Measurements from ENCODE around the gene PLXDC1.

PLXDC1 gene

DNA sequence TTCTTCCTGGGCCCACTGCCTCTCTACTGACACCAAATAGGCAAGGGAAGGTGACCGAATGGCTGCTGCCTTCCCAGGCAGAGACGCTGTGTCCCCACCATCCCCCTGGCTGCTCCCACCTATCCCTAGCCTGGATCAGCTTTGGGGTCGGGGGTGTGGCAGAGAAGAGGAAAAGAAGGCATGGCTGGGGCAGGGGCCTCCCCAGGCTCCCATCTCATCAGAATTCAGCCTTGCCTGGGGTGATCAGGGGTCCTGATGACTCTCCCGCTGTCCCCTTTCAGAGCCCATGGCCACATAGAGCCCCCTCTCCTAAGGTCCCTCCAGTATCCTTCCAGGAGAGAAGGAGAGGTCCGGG, 665 bp downstream of the PLXDC1 start:
- no CpG with 5 or more reads among the region's 5 CpGs for WGBS (ENCODE audit: extremely low coverage, insufficient coverage, low lambda C conversion rate)
- Histone ChIP-seq H3K4me1 (ENCODE audit: control insufficient read depth, low read depth, low read length) (peaks cover 2% of the 10 kb centered on the region), H3K36me3 (ENCODE audit: control insufficient read depth, insufficient read depth, low read length) (no peaks in the 10 kb centered on the region), H3K56ac (ENCODE audit: low read length) (peak overlapping the region; percentile 45), H4K8ac (ENCODE audit: low read depth, low read length) (no peak overlapping the region), H2BK15ac (replicated peaks; ENCODE audit: low read depth) (no peak overlapping the region), H4K5ac (ENCODE audit: low read length) (no peak overlapping the region), H3K27me3 (ENCODE audit: insufficient read depth, low read length, poor library complexity) (peaks cover 6% of the 10 kb centered on the region), H3K79me2 (ENCODE audit: control insufficient read depth, insufficient read depth, low read length) (no peaks in the 10 kb centered on the region), H3K27ac (ENCODE audit: low read depth, low read length) (no peak overlapping the region), H3K4me2 (ENCODE audit: low read length) (peak overlapping the region; percentile 15), H3K9ac (ENCODE audit: low read length) (no peak overlapping the region), H2BK5ac (ENCODE audit: low read length) (no peak overlapping the region), H3K18ac (ENCODE audit: low read length) (no peak overlapping the region), H3K23ac (ENCODE audit: low read length) (no peak overlapping the region), H3K79me1 (ENCODE audit: low read length) (no peaks in the 10 kb centered on the region), H2AK5ac (ENCODE audit: low read length) (no peak overlapping the region), H3K4ac (ENCODE audit: low read depth, low read length) (no peak overlapping the region), H2BK120ac (ENCODE audit: low read depth, low read length) (no peak overlapping the region), H3K4me3 (ENCODE audit: low read length) (no peak overlapping the region)
- DNase-seq, result no peak

DNA sequence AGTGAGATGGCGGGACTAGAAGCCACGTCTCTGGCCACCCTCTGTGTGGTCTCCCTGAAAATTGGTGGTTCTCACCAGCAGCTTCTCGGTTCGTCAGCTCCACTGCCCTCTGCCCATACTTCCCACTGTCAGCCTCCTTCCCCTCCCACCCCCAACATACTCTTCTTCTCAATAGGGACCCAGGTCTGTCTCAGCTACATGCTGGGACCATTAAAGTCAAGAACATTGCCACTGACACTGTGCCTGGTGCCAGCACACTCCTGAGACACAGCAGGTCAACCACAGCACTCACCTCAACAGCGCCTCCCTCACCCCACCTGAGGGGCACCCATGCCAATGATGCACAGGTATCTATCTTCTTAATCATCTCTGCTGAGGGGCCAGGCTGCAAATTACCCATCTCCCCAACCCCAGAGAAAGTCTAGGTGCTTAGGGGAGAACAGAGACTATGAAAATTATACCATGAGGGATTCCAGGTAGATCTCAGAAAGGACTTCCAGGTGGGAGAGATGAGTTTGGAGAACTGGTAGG, 1.3 kb downstream of the PLXDC1 start:
- H4K8ac ChIP-seq (ENCODE audit: low read depth, low read length), result no peak overlapping the region
- no peaks in the 10 kb centered on the region for H3K79me2 ChIP-seq (ENCODE audit: control insufficient read depth, insufficient read depth, low read length)
- no peak overlapping the region for H3K18ac ChIP-seq (ENCODE audit: low read length)
- no peaks in the 10 kb centered on the region for H3K79me1 ChIP-seq (ENCODE audit: low read length)
- H2BK5ac ChIP-seq (ENCODE audit: low read length), result no peak overlapping the region
- H3K4me1 ChIP-seq (ENCODE audit: control insufficient read depth, low read depth, low read length), result peaks cover 2% of the 10 kb centered on the region
- H3K4me3 ChIP-seq (ENCODE audit: low read length), result no peak overlapping the region
- no peak overlapping the region for H2AK5ac ChIP-seq (ENCODE audit: low read length)
- H2BK120ac ChIP-seq (ENCODE audit: low read depth, low read length), result no peak overlapping the region
- H3K9ac ChIP-seq (ENCODE audit: low read length), result no peak overlapping the region
- no CpG with 5 or more reads among the region's 5 CpGs for WGBS (ENCODE audit: extremely low coverage, insufficient coverage, low lambda C conversion rate)
- no peak overlapping the region for H2BK15ac ChIP-seq (replicated peaks; ENCODE audit: low read depth)
- no peak for DNase-seq
- H3K4me2 ChIP-seq (ENCODE audit: low read length), result no peak overlapping the region
- H3K4ac ChIP-seq (ENCODE audit: low read depth, low read length), result no peak overlapping the region
- H3K27me3 ChIP-seq (ENCODE audit: insufficient read depth, low read length, poor library complexity), result peaks cover 6% of the 10 kb centered on the region
- no peak overlapping the region for H3K56ac ChIP-seq (ENCODE audit: low read length)
- H3K27ac ChIP-seq (ENCODE audit: low read depth, low read length), result no peak overlapping the region
- no peak overlapping the region for H3K23ac ChIP-seq (ENCODE audit: low read length)
- no peak overlapping the region for H4K5ac ChIP-seq (ENCODE audit: low read length)
- no peaks in the 10 kb centered on the region for H3K36me3 ChIP-seq (ENCODE audit: control insufficient read depth, insufficient read depth, low read length)

DNA sequence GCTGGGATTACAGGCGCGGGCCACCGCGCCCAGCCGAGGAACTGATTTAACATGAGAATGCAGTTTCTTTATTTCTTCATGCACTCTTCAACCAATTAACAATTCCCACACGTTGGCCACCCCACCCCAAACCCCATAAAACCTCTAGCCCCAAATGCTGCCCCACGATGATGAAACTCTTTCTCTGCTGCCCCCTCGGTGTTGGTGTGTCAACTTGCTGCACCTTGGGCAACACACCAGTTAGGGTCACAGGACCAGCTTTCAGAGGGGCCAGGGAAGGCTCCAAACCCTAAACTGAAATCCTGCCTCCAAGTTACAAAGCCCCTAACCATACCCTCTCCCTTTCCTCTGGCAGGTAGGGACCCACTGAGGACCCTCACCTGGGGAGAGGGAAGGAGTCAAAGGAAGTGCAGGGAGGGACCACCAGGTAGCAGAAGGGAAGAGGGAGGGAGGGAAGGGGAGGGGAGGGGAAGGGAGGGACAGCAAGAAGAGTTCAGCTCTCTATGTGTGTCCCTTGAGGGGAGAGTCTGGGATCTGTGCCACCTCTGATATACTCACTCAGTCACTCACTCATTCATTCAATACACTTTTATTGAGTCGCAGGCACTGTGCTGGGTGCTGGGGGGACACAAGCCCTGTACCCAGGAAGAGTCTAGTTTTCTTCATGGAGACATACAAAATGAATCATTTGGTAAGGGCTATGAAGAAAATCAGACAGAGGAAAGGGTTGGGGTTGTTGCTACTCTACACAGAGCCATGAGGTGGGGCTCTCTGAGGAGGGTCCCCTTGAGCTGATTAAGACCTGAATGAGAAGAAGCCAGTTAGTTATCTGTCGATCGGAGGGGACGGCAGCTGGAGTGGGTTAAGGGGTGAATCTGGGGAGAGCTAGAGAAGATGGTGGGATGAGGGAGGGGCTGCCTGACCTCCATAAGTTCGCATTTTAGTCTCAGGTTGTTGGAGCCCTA, 3.9 kb downstream of the PLXDC1 start:
- H3K4me3 ChIP-seq (ENCODE audit: low read length), result no peak overlapping the region
- no peak overlapping the region for H2AK5ac ChIP-seq (ENCODE audit: low read length)
- no peak overlapping the region for H3K4ac ChIP-seq (ENCODE audit: low read depth, low read length)
- no peak overlapping the region for H2BK120ac ChIP-seq (ENCODE audit: low read depth, low read length)
- H3K36me3 ChIP-seq (ENCODE audit: control insufficient read depth, insufficient read depth, low read length), result no peaks in the 10 kb centered on the region
- no peak for DNase-seq
- H2BK15ac ChIP-seq (replicated peaks; ENCODE audit: low read depth), result no peak overlapping the region
- WGBS (ENCODE audit: extremely low coverage, insufficient coverage, low lambda C conversion rate), result no CpG with 5 or more reads among the region's 13 CpGs
- no peak overlapping the region for H3K27ac ChIP-seq (ENCODE audit: low read depth, low read length)
- no peak overlapping the region for H3K23ac ChIP-seq (ENCODE audit: low read length)
- no peak overlapping the region for H4K8ac ChIP-seq (ENCODE audit: low read depth, low read length)
- peaks cover 6% of the 10 kb centered on the region for H3K27me3 ChIP-seq (ENCODE audit: insufficient read depth, low read length, poor library complexity)
- H3K4me1 ChIP-seq (ENCODE audit: control insufficient read depth, low read depth, low read length), result peaks cover 2% of the 10 kb centered on the region
- no peak overlapping the region for H3K4me2 ChIP-seq (ENCODE audit: low read length)
- no peaks in the 10 kb centered on the region for H3K79me2 ChIP-seq (ENCODE audit: control insufficient read depth, insufficient read depth, low read length)
- H4K5ac ChIP-seq (ENCODE audit: low read length), result no peak overlapping the region
- no peak overlapping the region for H3K56ac ChIP-seq (ENCODE audit: low read length)
- no peaks in the 10 kb centered on the region for H3K79me1 ChIP-seq (ENCODE audit: low read length)
- H2BK5ac ChIP-seq (ENCODE audit: low read length), result no peak overlapping the region
- no peak overlapping the region for H3K9ac ChIP-seq (ENCODE audit: low read length)
- no peak overlapping the region for H3K18ac ChIP-seq (ENCODE audit: low read length)

DNA sequence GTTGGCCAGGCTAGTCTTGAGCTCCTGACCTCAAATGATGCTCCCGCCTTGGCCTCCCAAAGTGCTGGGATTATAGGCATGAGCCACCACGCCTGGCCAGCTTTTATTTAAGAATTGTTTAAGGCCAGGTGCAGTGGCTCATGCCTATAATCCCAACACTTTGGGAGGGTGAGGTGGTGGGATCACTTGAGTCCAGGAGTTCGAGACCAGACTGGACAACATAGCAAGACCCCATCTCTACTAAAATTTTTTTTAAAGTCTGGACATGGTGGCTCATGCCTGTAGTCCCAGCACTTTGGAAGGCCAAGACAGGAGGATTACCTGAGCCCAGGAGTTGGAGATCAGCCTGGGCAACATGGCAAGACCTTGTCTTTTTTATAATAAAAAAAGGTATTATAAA, 5.2 kb downstream of the PLXDC1 start:
- Histone ChIP-seq H2BK120ac (ENCODE audit: low read depth, low read length) (no peak overlapping the region), H3K4ac (ENCODE audit: low read depth, low read length) (no peak overlapping the region), H3K36me3 (ENCODE audit: control insufficient read depth, insufficient read depth, low read length) (no peaks in the 10 kb centered on the region), H3K23ac (ENCODE audit: low read length) (no peak overlapping the region), H2AK5ac (ENCODE audit: low read length) (no peak overlapping the region), H2BK15ac (replicated peaks; ENCODE audit: low read depth) (no peak overlapping the region), H3K4me1 (ENCODE audit: control insufficient read depth, low read depth, low read length) (no peaks in the 10 kb centered on the region), H3K27me3 (ENCODE audit: insufficient read depth, low read length, poor library complexity) (peaks cover 6% of the 10 kb centered on the region), H3K79me1 (ENCODE audit: low read length) (no peaks in the 10 kb centered on the region), H3K18ac (ENCODE audit: low read length) (no peak overlapping the region), H3K56ac (ENCODE audit: low read length) (no peak overlapping the region), H2BK5ac (ENCODE audit: low read length) (no peak overlapping the region), H3K4me3 (ENCODE audit: low read length) (no peak overlapping the region), H4K5ac (ENCODE audit: low read length) (no peak overlapping the region), H3K4me2 (ENCODE audit: low read length) (no peak overlapping the region), H3K9ac (ENCODE audit: low read length) (no peak overlapping the region), H3K79me2 (ENCODE audit: control insufficient read depth, insufficient read depth, low read length) (no peaks in the 10 kb centered on the region), H4K8ac (ENCODE audit: low read depth, low read length) (no peak overlapping the region), H3K27ac (ENCODE audit: low read depth, low read length) (no peak overlapping the region)
- DNase-seq, result no peak
- no CpG with 5 or more reads among the region's 3 CpGs for WGBS (ENCODE audit: extremely low coverage, insufficient coverage, low lambda C conversion rate)

DNA sequence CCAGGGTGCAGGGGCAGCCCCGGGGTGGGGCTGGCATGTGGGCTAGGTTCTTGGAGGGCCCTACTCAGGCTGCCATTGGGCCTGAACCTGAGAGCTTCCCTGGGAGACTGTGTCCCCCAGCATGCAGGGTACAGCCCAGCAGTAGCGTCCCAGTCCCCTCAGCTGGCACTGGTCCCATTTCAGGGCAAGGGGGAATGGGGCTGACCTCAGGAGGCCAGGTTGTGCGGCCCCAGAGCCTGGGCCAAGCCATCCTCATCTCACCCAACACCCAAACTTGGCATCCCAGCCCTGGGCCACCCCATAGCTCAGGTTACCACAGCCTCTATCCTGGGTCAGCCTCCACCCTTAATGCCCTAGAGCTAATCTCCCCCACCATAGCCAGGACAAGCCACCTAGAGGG, 6.3 kb downstream of the PLXDC1 start:
- no peak overlapping the region for H3K27ac ChIP-seq (ENCODE audit: low read depth, low read length)
- no peak overlapping the region for H2AK5ac ChIP-seq (ENCODE audit: low read length)
- no peaks in the 10 kb centered on the region for H3K79me1 ChIP-seq (ENCODE audit: low read length)
- no peaks in the 10 kb centered on the region for H3K36me3 ChIP-seq (ENCODE audit: control insufficient read depth, insufficient read depth, low read length)
- H3K9ac ChIP-seq (ENCODE audit: low read length), result no peak overlapping the region
- no peaks in the 10 kb centered on the region for H3K79me2 ChIP-seq (ENCODE audit: control insufficient read depth, insufficient read depth, low read length)
- DNase-seq, result no peak
- H2BK120ac ChIP-seq (ENCODE audit: low read depth, low read length), result no peak overlapping the region
- no CpG with 5 or more reads among the region's 3 CpGs for WGBS (ENCODE audit: extremely low coverage, insufficient coverage, low lambda C conversion rate)
- H3K4me3 ChIP-seq (ENCODE audit: low read length), result no peak overlapping the region
- H3K4me1 ChIP-seq (ENCODE audit: control insufficient read depth, low read depth, low read length), result no peaks in the 10 kb centered on the region
- H3K27me3 ChIP-seq (ENCODE audit: insufficient read depth, low read length, poor library complexity), result no peaks in the 10 kb centered on the region
- H4K8ac ChIP-seq (ENCODE audit: low read depth, low read length), result no peak overlapping the region
- no peak overlapping the region for H4K5ac ChIP-seq (ENCODE audit: low read length)
- no peak overlapping the region for H3K56ac ChIP-seq (ENCODE audit: low read length)
- H3K18ac ChIP-seq (ENCODE audit: low read length), result no peak overlapping the region
- no peak overlapping the region for H2BK5ac ChIP-seq (ENCODE audit: low read length)
- H3K23ac ChIP-seq (ENCODE audit: low read length), result no peak overlapping the region
- no peak overlapping the region for H2BK15ac ChIP-seq (replicated peaks; ENCODE audit: low read depth)
- no peak overlapping the region for H3K4me2 ChIP-seq (ENCODE audit: low read length)
- no peak overlapping the region for H3K4ac ChIP-seq (ENCODE audit: low read depth, low read length)
